GM19468 (cell line): ENCODE measurements around the gene IDE.
"Not testable (repeated sequence)": the region's sequence is repeated elsewhere in the genome, so short reads cannot be mapped to it uniquely, and the experiment has no call there.

Experiments
- ATAC-seq: cut with Tn5 transposase; IDR thresholded peaks from one replicate; pipeline ENCODE4 v1.9.1; 2021; ENCODE audit warnings: mild to moderate bottlenecking, moderate library complexity, moderate number of reproducible peaks; ENCODE audit not compliant: unreplicated experiment; ENCODE audit errors: extremely low read depth

The IDE gene

DNA sequence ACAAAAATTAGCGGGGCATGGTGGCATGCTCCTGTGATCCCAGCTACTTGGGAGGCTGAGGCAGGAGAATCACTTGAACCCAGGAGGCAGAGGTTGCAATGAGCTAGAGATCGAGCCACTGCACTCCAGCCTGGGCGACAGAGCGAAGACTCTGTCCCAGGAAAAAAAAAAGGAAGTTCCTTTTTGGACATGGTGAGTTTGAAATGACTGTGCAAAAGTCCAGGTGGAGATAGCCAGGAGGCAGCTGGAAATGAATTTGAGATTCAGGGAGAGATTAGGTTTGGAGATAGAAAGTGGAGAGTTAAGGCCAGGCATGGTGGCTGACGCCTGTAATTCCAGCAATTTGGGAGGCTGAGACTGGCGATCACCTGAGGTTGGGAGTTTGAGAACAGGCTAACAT is 143.8 kb downstream of the IDE start:
- no peak for ATAC-seq

DNA sequence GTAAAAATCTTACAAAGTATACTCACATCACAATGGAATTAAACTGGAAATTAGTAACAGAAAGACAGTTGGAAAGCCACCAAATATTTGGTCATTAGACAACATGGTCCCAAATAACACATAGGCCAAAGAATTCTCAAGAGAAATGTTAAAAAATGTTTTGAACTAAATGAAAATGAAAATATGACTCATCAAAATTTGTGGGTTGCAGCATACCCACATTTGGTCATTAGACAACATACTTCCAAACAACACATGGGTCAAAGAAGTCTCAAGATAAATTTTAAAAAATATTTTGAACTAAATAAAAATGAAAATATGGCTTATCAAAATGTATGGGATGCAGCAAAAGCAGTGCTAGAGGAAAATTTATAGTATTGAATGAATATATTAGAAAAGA is 152.3 kb downstream of the IDE start:
- no peak for ATAC-seq

DNA sequence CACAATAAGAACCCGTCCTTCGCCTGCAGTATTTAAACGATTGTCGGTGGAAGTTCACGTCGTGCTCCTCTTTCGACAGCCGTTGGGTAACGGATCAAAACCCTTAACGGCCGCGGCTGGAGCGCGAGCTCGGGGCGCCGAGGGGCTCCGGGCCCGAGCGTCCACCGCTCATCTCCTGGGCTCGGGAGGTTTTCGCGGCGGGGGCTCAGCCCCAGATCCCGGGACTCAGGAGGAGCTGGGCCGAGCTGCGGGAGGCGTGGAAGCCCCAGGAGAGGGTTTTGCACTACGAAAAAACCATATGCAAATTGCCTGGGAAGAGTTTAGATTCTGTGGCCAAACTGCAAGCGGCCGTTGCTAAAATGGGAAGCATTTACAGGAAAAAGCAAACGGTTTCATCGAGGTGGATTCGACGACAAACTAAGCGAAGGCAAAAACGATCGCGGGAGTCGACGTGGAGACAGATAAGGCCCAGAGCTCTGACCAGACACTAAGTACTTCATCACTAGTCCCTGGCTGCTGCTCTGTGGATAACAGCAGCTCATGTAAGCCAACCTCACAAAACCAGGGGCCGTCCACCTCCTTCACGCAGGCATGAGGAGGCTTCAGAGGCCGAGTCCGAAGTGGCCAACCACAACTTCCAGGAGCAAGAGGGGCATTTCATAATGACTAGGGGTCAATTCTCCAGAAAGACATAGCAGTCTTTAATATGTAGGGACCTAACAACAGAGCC is 153.2 kb downstream of the IDE start:
- no peak for ATAC-seq

DNA sequence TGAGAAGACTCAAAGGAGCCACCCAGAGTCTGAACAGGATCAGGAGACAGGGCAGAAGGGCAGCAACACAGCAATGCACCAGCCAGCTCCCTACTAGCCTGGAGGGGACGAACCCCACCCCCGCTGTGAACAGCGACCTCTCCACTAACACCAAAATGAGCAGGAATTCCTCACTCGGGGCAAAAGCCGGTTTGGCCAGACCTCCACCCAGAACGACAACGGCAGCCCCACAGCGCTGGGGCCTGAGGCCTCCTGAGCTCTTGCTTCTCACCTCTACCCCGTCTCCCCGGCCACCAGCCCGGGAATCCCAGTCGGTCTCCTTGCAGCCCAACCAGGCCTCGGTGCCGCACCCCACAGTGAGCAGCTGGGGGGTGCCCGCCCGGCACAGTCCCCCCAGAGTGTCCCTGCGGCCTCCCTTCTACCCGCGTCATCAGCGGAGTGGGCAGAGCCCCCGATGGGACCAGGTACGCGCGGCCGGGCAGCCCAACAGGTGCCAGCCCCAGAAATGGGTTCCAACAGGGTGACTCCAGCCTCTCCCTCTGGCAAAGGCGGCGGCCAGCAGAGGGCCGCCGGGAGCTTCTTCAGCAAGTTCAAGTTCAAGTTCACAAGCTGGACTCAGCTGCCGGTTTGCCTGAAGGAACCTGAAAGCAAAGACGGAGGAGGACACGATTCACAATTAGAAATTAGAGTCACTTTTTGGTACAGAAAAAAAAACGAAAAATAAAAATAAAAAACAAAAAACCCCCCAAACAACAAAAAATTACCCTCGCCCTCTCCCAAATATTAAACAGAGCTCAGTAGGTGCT is 153.9 kb downstream of the IDE start:
- ATAC-seq, result no peak

DNA sequence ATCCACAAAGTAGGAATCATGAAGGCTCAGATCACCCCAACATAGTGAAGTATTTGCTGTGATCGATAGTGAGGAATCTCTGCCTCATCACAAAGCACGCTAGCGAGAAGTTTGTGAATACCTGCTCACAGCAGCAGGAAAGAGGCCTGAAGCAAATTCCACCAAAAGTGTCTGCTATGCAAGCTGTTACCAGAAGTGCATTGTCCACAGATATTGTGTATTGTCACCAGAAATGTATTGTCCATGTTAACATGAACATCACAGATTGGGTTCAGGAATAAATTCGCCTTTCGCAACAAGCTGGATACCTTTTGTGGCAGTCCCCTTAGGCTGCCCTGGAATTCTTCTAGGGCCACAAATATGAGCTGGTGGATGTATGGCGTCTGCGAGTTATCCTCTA is 155.0 kb downstream of the IDE start:
- no peak for ATAC-seq

DNA sequence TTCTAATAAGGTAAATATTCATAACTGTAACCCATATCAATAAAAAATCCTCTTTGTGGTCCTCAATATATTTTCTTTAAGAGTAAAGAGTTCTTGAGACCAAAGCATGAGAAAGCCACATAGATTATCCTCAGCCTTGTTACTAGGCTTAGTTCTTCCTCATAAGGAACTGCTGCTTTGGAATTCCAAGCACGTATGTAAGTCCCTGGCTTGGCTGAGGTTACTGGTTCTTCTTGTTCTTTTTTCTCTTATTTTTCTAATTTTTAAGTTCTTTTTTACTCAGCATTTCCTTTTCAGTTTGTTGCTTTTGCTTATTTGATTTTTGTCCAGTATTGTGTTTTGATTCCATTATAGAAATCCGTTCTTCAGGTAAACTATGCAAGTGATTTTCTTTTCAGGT is 155.7 kb downstream of the IDE start:
- ATAC-seq, result no peak

DNA sequence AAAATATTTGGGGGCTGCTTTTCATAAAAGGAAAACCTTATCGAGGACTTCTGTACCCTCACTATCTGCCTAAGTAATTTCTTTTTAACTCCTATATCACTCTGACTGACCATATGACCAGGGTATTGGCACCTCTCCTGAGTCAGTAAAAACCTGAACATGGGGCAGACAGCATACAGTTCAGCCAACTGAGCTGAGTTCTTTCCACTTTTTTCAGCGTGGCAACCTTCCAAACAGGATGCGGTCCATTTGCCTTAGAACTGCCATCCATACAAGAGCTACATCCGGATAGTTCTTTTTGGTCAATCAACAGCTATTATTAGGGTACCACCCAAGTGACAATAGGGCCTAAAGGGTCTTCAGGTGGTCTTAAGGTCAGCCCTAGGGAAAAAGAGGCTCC is 160.4 kb downstream of the IDE start:
- ATAC-seq, result no peak

DNA sequence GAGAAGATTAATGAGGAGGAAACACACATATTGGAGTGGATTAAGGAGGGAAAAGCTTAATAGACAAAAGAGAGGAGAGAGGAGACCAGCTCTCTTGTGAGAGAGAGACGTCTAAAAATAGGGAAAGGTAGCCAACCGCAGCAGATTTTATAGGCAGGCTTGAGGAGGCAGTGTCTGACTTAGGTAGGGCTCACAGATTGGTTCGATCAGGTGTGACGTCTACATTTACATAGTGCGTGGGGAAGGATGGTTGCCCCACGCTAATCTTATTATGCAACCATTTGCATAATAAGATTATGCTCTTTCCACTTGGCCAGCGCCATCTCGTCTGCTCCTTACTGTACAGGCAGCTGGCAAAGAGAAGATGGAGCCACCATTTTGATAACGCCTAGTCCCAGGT is 160.9 kb downstream of the IDE start:
- ATAC-seq, result no peak

DNA sequence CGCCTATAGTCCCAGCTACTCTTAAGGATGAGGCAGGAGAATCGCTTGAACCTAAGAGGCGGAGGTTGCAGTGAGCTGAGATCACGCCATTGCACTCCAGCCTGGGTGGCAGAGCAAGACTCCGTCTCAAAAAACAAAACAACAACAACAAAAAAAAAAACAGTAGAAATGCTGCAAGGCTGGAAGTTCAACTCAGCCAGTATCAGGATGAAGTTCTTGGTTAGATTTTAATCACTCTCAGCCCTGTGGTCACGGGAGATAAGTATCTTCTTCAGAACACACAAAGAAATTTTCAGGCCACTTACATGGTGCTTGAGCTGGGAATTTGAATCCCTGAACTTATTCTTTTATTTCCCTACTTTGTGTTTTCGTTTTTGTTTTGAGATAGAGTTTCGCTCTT is 162.5 kb downstream of the IDE start:
- no peak for ATAC-seq

DNA sequence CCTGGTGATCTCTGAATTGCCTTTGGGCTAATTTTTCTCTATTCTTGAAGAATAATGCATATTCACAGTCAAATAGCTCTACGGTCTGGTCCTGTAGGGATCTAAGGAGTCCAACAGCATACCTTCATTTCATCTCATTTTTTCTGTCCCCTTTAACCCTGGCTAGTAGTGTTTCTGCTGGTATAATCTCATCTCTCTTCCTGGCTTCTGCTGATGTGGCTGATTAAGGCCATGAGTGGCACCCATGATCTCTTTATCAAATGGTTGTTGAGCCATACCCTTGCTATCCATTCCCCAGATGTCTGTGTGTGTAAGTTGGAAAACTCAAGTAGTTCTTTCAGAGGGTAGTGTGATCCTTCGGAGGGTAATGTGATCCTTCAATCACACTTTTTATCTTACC is 163.4 kb downstream of the IDE start:
- ATAC-seq, result no peak

DNA sequence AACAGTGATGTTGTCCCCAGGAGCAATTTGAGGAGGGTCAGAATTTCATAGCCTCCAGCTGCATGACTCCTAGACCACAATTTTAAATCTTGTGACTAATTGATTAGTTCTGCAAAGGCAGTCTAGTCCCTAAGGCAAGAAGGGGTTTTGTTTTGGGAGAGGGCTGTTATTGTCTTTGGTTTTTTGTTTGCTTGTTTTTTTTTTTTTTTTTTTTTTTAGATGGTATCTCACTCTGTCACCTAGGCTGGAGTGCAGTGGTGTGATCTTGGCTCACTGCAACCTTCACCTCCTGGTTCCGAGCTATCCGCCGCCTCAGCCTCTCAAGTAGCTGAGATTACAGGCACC is 165.9 kb downstream of the IDE start:
- no peak for ATAC-seq

DNA sequence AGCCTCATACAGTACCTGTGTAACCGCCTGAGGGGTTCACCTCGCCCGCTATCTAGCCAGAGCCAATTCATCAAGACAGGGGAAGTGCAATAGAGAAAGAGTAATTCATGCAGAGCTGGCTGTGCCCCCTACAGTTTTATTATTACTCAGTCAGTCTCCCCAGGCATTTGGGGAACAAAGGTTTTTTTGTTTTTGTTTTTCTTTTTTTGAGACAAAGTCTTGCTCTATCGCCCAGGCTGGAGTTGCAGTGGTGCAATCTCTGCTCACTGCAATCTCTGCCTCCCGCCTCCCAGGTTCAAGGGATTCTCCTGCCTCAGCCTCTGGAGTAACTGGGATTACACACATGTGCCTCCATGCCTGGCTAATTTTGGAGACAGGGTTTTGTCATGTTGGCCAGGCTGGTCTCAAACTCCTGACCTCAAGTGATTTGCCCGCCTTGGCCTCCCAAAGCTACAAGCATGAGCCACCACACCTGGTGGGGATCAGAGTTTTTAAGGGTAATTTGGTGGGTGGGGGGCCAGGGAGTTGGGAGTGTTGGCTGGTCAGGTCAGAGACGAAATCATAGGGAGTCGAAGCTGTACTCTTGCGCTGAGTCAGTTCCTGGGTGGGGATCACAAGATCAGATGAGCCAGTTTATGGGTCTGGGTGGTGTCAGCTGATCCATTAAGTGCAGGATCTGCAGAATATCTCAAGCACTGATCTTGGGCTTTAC is 166.4 kb downstream of the IDE start:
- no peak for ATAC-seq

DNA sequence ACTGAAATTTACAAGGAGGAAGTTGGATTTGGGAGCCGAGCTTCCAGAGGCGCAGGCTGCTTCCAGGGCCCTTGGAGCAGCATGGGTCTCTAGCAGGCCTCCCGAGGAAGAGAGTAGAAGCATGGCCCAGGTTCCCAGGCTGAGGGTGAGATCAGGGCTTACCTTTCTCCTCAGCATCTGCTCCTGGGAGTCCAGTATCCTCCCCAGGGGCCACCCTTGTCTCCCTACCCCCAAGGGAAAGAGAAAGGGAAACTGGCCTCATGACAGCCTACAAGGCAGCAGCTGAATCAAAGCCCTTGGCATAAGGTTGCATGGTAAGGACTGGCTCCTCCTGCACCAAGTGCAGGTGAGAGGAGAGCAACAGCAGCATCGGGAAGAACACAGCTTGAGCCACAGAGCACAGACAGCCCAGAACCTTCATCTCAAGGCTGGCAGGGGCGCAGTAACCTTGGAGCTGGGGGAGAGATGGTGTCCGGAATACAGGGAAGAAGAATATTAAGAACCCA is 168.4 kb downstream of the IDE start:
- ATAC-seq, result no peak

DNA sequence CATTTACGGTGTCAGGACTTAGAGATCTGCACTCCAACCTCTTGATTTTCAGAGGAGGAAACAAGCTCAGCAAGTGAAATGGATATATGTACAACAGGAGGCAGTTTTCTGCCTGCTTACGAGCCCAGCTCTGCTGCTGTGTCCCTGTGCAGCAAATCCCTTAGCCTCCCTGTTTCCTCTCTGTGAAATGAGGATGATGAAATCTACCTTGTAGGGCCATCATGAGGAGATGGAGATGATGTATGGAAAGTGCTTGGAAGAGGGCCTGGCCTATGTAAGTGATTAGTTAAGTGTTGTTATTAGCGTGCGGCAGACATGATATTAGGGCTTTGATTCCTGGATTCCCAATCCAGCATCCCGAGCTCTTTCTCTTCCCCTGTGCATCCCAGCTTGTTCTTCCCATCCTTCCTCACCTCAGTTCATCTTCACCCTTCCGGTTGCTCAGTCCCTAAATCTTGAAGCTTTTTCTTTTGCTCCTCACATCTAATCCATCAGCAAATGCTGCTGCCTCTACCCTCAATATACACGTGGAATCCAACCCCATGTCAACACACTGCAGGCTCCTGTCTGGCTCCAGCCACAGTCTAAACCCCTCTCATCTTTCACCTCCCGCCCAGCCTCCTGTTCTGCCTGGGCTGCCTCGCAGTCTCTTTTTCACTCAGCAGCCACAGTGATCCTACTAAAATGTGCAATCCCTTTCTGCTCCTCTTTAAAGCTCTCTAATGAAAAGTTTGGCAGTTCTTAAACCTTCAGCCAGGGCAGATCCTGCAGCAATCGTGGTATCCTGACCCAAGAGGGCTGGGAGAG is 169.1 kb downstream of the IDE start:
- no peak for ATAC-seq

DNA sequence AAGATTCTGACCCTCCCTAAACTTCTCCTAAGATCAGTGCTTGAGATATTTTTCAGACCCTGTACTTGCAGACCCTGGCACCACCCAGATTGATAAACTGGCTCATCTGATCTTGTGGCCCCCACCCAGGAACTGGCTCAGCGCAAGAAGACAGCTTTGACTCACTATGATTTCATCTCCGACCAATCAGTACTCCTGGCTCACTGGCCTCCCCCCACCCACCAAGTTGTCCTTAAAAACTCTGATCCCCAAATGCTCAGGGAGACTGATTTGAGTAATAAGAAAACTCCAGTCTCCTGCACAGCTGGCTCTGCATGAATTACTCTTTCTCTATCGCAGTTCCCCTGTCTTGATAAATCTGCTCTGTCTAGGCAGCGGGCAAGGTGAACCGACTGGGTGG is 171.7 kb downstream of the IDE start:
- not testable (repeated sequence) for ATAC-seq
